Kidney (tissue), 14 donors: ENCODE results near the gene SMAD1. TPM values are rescaled to one million over a fixed set of nuclear protein-coding genes. Genes with fewer than 3 reads are reported as not detected.

Experiments used
- DNase-seq, 5 donors: peaks; one replicate each; pipeline ENCODE4 v3.0.0-alpha.2; 2013 to 2020
- FAIRE-seq: peaks from 2 replicates; lab custom pipeline; 2012; peaks lifted over from hg19 to GRCh38; lab: Jason Lieb, UNC
- H3K27ac ChIP-seq, 2 donors: one replicate each; pipeline ENCODE4 v1.7.0; 2013; ENCODE audit warnings: low read depth in 2 of 2, low read length in 2 of 2, inconsistent platforms in 1 of 2
- H3K27me3 ChIP-seq: one replicate; pipeline ENCODE4 v1.7.1; 2013; ENCODE audit warnings: low read length, inconsistent platforms; ENCODE audit not compliant: control insufficient read depth, insufficient read depth
- H3K36me3 ChIP-seq, 3 donors: one replicate each; pipeline versions ENCODE4 v1.7.0 to v1.7.1; 2013; ENCODE audit warnings: low read length in 3 of 3, control low read depth in 1 of 3, inconsistent platforms in 1 of 3; ENCODE audit not compliant: insufficient read depth in 3 of 3, control insufficient read depth in 2 of 3
- H3K4me1 ChIP-seq, 3 donors: one replicate each; pipeline versions ENCODE4 v1.7.0 to v1.7.1; 2013; ENCODE audit warnings: low read length in 3 of 3, inconsistent platforms in 1 of 3, low read depth in 1 of 3; ENCODE audit not compliant: control insufficient read depth in 2 of 3, insufficient read depth in 2 of 3
- H3K4me3 ChIP-seq, 3 donors: one replicate each; pipeline versions ENCODE4 v1.7.0 to v1.8.1; 2013; ENCODE audit warnings: low read length in 3 of 3, control low read depth in 1 of 3, inconsistent platforms in 1 of 3
- H3K9ac ChIP-seq, 3 donors: one replicate each; pipeline versions ENCODE4 v1.7.0 to v1.7.1; 2013; ENCODE audit warnings: low read length in 3 of 3, control low read depth in 1 of 3, inconsistent platforms in 1 of 3
- H3K9me3 ChIP-seq, 3 donors: one replicate each; pipeline versions ENCODE4 v1.7.0 to v1.7.1; 2013; ENCODE audit warnings: low read length in 3 of 3, control low read depth in 1 of 3, inconsistent platforms in 1 of 3; ENCODE audit not compliant: control insufficient read depth in 2 of 3, insufficient read depth in 1 of 3
- intact Hi-C: fragments of 100-400 bp; cut with DNase I; formaldehyde crosslinking; loops from one replicate; pipeline ENCODE4 v1.11.1; 2022
- polyA plus RNA-seq: library from polyadenylated mRNA; stranded (reverse); fragments of 350-450 nt; fragmentation: Illumina TruSeq; extraction: RNeasy Lipid Tissue Mini Kit (QIAGEN cat#74804); gene quantifications from one replicate; pipeline ENCODE4 v1.2.3, GENCODE V29; 2014; ENCODE audit warnings: low read depth, low replicate concordance; ENCODE audit not compliant: insufficient read depth
- total RNA-seq: library from RNA; stranded (reverse); fragmentation: NEBNext Ultra II Directional; extraction: Animal tissue kit (Norgen Biotek cat#: 25700); gene quantifications from one replicate; pipeline ENCODE4 v1.2.1, GENCODE V29; 2021
- TF ChIP-seq, protein P1 (sequence below): IDR thresholded peaks from 3 replicates; pipeline ENCODE4 v1.5.1; 2012; ENCODE audit warnings: mild to moderate bottlenecking, moderate library complexity, borderline replicate concordance; ENCODE audit not compliant: insufficient read depth; ENCODE audit errors: extremely low read depth
- donor health status: control.
- donor health status: control.
- donor health status: control.
- donor health status: control.
- donor health status: control.
- donor health status: DM: yes; HTN: yes; CAD: no.
- donor health status: Normal renal cell carcinoma (clear cell type).

The SMAD1 gene
- total and polyA plus RNA-seq, 2 donors from 2014 or later = 8.9 to 39.5 TPM

DNA sequence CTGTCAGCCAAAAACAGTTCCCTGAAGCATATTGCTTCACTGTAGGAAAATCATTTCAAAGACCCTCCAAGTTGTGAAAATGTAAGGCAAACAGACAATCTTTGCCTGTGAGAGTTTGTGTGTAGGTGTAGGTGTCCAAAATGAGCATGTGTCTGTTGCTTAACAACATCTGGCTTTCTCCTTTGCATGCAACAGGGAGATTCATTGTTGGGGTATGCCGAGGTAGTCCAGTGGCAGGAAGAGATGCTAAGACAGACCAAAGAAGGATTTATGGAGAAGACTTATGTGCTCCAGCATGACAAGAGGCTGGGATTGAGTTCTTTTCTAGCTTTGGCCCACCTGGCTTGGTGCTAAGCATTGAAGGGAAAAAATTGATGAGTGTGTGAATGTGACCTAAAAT, 29.8 kb upstream of the SMAD1 start:
- Histone ChIP-seq H3K4me1 (no peaks in the 10 kb centered on the region), H3K9ac (no peak overlapping the region), H3K9me3 (peaks cover 0 to 2% (median 0%) of the 10 kb centered on the region in 3 donors), H3K27ac (no peak overlapping the region), H3K27me3 (no peaks in the 10 kb centered on the region), H3K4me3 (no peak overlapping the region), H3K36me3 (no peaks in the 10 kb centered on the region)
- FAIRE-seq = no peak
- TF ChIP-seq, protein P1, sequence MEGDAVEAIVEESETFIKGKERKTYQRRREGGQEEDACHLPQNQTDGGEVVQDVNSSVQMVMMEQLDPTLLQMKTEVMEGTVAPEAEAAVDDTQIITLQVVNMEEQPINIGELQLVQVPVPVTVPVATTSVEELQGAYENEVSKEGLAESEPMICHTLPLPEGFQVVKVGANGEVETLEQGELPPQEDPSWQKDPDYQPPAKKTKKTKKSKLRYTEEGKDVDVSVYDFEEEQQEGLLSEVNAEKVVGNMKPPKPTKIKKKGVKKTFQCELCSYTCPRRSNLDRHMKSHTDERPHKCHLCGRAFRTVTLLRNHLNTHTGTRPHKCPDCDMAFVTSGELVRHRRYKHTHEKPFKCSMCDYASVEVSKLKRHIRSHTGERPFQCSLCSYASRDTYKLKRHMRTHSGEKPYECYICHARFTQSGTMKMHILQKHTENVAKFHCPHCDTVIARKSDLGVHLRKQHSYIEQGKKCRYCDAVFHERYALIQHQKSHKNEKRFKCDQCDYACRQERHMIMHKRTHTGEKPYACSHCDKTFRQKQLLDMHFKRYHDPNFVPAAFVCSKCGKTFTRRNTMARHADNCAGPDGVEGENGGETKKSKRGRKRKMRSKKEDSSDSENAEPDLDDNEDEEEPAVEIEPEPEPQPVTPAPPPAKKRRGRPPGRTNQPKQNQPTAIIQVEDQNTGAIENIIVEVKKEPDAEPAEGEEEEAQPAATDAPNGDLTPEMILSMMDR = no peak
- no peak for DNase-seq
- intact Hi-C loops = no loop called here

DNA sequence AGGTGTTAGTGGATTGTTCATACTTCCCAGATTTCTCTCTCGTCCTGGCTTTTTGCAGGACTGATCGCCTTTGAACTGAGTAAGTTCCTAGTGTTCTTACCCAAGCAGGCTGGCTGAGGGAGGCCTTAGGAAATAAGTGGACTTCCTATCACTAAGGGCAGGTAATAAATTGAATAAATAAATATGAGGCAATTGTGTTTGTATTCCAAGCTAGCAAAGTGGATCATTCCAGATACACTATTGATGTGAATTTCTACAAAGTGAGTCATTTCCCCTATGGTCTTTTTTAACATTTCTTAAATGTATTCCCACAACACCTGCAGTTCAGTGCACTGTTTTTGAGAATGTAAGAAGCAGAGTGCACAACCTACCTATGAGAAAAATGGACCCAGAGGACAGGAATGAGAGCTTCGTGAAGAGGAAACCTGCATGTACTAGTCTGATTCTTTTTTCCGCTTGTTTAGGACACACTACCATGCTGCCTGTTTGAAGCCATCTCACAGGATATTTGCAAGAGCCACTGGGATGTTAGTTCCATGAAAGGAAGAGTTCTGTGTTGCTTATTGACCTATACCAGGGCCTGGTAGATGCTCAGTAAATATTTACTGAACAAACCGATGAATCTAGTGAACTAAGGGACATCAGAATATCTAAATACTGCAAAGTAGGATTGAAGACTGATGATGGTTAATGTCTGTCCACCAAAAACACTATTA, 29.0 kb upstream of the SMAD1 start:
- no peak for DNase-seq
- TF ChIP-seq, protein P1 = no peak
- H3K4me3 ChIP-seq = no peak overlapping the region
- no peaks in the 10 kb centered on the region for H3K36me3 ChIP-seq
- H3K27ac ChIP-seq = no peak overlapping the region
- no peaks in the 10 kb centered on the region for H3K27me3 ChIP-seq
- H3K4me1 ChIP-seq = no peaks in the 10 kb centered on the region
- no peak for FAIRE-seq
- H3K9me3 ChIP-seq = peaks cover 0 to 2% (median 0%) of the 10 kb centered on the region in 3 donors
- no peak overlapping the region for H3K9ac ChIP-seq
- intact Hi-C loops = no loop called here

DNA sequence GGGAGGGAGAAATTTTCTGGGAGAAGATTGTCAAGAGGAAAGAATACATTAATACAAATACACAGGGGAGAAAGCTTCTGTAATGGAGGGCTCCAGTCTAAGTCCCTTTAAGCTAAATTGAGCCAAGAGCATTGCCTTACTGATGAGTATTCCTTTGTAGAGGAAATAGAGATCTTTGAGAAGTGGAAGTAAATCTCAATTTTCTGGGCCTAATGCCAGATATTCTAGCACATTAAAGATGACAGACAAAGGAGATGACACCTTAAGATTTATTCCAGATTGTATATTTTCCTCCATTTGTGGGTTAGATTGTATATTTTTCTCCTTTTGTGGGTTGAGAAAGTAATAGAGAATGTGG, 28.5 kb upstream of the SMAD1 start:
- FAIRE-seq (no peak), DNase-seq (peak in 1 of 5 donors; percentile 8)
- Histone ChIP-seq H3K27me3 (no peaks in the 10 kb centered on the region), H3K4me1 (no peaks in the 10 kb centered on the region), H3K4me3 (no peak overlapping the region), H3K36me3 (no peaks in the 10 kb centered on the region), H3K9me3 (peaks cover 0 to 2% (median 0%) of the 10 kb centered on the region in 3 donors), H3K27ac (no peak overlapping the region), H3K9ac (no peak overlapping the region)
- TF ChIP-seq, protein P1 = no peak
- intact Hi-C loops = no loop called here
